ENCODE data around the gene DPP10.

Gene DPP10

DNA sequence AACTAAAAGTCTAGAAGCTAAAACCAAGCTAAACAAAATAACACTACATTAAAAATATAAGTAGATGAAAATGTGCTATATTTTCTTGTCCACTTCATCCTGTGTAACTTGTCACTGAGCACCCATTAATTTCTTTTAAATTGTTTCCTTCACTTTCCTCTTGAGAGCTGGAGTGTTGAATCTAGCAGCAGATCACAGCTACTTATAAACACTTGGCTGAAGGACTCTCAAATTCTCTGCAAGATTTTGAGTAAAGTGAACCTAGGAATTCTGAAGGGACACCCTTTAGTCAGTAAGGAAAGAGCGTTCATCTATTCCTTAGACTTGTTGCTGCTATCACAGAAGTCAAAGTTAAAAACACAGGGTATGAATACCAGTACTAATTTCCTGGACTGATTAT lies 1163.9 kb downstream of the DPP10 start:
- DNase-seq, result no peak

DNA sequence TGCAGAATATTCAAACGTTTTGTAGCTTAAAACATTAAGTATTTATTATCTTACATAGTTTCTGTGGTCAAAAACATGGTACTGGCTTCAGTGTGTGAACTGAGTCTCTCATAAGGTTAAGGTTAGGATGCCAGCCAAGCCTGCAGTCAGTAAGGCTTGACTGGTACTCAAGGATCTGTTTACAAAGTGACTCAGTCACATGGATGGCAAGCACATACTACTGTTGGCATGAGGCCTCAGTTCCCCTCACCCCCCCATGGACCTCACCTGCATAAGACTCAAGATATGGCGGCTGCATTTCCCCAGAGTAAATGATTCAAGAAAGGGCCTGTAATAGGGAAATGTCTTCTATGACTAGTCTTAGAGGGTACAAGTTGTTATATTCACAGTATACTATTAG lies 1167.5 kb downstream of the DPP10 start:
- DNase-seq, result no peak

DNA sequence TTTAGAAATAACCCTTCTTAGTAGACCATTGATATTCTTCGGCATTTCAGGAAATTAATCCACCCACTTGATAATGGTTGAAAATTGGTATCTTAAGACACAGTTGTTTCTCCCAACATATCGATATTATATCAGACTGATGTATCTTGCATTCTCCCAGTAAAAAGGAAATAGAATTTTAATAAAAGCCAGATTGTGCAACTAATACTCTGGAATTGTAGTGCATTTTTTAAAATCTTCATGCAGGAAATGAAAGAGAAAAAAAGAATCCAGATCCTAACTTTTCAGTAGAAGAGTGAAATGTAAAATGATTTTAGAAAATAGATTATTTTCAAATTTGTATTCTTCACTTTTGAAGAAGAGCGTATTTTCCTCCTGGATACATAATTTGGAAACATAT lies 1168.4 kb downstream of the DPP10 start:
- no peak for DNase-seq

DNA sequence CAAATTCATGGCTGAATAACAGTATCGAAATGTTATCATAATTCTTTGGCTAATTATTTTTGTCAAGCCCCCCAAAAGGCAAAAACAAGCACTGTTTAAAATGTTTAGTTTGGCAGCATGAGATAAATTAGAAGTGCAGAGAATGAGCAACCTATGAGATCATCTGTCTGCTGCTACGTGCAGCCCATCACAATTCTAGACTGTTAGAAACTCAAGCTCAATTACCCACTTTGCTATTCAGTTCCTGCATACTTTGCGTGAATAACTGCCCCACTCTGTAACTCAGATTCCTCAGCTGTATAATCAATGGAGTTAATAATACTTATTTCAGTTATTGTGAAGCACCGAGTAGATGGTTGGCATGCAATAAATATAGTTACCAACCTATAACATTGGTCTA lies 1181.9 kb downstream of the DPP10 start:
- DNase-seq, result no peak

DNA sequence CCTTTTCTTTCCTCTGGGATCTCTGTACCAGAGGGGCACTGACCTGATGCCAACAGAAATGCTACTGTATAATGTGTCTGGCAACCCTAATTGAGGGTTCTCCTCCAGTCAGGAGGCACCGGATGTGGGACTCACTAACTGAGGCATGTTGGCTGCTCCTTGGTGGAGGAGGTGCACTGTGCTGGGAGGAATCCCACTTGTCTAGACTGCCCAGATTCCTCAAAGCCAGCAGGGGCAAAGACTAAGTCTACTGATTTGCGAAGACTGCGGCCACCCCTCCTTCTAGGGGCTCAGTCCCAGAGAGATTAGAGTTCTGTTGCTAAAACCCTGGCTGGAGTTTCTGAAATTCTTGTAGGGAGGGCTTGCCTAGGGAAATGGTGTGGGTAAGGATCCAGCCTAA lies 1192.1 kb downstream of the DPP10 start:
- no peak for DNase-seq

DNA sequence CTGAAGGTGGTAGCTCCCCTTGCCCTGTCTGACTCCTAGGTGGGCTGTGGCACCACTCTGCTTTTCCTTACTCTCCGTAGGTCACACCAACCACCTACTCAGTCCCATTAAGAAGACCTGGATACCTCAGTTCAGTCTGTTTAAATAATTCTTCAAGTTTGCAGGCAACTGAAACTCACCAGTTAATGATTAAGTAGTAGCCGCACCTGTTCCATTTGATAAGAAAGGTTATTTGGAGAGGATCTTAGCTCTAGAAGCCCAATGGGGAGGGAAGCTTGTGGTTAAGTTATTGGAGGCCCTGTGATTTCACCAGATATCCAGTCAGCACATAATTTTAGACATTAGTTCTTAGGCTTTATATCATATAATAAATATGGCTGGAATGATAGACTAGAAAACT lies 1193.0 kb downstream of the DPP10 start:
- no peak for DNase-seq

DNA sequence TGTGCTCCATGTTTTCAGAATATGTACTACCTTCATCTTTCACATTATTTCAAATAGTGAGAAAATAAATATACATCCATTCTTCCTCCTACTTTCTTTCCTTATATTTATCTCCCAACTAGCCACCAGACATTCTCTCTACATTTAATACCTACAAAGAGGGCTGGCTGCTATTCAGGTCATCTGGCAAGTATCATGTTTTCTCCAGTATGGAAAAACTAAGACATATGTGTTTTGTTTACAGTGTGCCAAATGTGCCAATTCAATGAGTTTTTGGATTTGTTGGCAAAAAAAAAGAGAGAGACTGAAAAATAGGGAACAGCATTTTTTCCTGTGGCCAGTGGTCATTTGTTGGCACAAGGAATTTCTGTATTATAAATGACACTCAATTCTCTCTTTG lies 1207.3 kb downstream of the DPP10 start:
- no peak for DNase-seq

DNA sequence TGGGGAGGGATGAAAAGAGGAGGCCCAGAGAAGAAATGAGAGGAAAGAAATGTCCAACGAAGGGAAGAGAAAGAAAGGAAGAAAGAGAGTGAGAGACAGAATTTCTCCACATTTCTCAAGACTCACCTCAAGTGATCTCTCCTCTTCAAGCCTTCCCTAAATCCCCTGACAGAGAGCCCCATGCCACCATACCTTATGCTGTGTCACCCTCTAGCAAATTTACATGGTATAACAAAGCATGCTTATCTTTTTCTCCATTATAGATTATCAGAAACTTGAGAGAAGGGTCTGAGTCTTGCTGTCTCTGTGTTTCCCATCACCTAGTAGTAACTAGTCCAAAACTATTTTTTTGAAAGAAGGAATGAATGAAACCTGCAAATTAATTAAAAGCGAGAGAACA lies 1208.4 kb downstream of the DPP10 start:
- DNase-seq, result no peak

DNA sequence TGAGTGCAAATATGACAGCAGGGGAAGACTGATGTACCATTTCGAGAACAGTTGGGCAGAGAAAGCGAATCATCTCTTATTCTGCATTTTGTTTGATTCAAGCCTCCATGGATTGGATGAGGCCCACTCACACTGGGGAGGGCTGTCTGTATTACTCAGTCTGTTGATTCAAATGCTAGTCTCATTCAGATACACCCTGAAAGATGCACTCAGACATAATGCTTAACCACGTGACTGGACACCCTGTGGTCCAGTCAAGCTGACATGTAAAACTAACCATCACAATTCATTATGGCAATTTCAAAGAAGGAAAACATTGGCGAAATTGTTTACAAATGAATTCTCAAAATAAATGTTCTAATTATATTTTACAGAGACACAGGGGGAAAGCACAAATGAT lies 1210.2 kb downstream of the DPP10 start:
- DNase-seq, result no peak

DNA sequence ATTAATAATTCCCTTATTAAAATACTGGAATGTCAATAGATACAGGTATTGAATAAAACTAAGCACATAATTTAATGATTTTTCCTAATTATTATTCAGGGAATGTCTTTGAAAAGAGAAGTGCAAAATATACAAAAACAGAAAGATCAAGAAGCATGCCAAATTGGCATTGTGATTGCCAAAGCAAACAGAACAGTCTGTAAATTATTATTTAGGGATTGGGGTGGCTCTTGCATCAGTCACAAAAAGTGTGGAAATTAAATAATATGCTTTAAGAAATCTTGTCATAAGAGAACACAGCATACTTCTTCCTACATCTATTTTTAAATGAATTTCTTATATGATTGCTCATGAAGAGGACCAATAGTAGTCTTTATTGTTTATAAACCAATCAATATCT lies 1211.9 kb downstream of the DPP10 start:
- DNase-seq, result no peak

DNA sequence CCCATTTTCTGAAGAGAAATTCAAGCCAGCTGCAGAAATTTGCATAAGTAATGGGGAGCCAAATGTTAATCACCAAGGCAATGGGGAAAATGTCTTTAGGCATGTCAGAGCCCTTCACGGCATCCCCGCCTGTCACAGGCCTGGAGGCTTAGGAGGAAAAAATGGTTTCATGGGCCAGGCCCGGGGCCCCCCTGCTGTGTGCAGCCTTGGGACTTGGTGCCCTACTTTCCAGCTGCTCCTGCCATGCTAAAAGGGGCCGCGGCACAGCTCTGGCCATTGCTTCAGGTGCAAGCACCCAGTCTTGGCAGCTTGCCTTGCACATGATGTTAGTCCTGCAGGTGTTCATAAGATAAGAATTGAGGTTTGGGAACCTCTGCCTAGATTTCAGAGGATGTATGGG lies 1235.7 kb downstream of the DPP10 start:
- no peak for DNase-seq

DNA sequence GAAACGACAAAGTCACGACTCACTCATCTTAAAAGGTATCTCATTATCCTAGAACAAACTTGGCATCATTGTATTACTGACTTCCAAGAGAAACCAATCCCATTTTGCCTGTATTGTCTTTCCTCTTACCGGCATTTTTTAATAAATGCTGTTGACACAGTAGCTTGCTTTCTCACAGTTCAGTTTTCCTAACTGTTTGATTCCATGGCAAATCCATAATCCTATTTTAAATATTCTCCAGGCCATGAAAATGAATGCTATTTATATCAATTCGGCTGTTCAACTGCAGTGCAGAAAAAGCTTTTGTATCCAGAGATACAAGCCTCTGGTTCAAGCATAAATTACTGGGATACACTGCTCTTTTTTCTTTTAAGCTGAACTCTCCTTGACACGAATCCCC lies 1241.9 kb downstream of the DPP10 start:
- no peak for DNase-seq

DNA sequence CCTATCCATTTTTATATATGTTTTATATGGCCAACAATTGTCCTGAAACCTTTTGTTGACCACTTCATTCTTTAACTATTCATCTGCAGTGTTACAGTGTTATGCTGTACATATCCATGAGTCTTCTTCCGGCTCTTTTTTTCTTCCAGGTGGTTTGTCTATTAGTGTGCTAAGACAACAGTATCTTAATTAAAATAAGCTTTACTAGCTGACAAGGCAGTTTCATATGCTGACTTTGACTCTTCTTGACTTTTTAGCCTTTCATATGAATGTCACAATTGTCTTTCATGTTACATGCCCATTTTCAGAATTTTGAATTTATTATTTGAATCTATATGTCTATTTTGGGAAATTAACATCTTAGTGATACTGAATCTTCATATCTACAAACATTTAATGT lies 1249.0 kb downstream of the DPP10 start:
- no peak for DNase-seq

DNA sequence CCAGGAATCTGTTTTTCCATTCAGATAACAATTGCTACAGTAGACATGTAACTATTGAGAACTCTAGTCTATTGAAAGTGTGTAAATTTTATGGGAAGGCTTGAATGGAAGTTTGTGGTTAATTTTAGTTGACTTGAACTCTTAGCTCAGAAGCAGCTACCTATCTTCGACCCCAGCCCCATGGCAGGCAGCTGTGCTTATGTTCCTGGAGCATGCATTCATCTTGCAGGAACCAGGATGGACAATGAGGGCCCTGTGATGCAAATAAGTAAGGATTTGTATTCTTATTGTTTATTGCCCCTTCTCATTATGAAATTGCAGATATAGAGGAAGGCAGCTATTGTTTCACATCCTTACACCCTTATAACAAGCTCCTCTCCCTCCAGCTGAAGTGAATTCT lies 1252.2 kb downstream of the DPP10 start:
- DNase-seq, result no peak

DNA sequence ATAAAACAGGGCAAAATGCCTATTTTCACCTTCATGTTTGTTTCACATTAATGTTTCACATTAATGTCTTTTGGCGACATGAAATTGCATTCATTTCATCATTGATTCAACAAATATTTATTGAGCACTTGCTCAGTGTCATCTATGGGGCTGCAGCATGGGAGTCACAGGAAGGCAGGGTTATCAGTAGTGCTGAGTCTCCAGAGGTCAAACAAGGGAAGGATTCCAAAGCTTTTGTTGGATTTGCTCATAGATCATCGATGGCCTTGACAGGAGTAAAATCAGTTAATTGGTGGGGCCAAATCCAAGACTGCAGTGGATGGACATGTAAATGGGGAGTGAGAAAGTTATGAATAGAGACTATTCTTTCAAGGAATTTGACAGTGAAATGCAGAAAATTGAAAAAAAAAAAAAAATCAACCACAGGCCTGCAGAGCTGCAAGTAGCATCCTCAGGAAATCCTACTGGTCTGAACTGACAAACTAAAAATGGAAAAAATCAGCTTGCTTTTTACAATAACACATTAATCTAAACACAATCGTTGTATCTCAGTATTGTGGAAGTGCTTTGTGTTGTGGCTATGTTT lies 1290.8 kb downstream of the DPP10 start:
- no peak for DNase-seq

DNA sequence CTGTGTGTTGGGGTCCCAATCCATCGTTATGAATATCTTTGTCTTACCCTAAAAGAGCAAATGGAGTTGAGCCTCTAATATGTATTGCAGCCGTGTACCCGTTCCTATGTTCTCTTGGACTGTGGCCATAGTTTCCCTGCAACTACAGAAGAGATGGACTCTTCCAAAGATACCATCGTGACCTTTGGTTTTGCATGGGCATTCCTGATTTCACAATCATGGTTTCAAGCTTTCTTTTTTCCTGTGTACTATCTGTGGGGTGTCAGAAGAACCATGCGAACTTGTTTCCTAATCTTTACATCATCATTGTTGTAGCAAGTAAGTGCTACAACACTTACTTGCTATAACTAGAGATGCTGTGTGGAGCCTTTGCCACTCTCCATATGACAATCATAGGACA lies 1295.7 kb downstream of the DPP10 start:
- DNase-seq, result no peak

DNA sequence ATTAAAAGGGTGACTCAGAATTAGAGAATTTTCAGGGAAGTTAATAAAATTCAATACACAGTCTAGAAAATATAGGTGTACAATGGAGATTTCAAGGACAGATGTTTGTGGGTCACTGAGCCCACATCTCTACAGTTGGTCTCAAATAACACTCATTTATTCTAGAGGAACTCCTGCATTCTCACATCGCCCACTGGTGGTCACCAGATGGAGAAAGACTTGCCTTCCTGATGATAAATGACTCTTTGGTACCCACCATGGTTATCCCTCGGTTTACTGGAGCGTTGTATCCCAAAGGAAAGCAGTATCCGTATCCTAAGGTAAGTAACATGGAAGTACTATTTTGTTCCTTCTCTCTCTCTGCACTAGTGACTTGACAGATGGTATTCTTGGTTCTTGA lies 1297.1 kb downstream of the DPP10 start:
- DNase-seq, result no peak

DNA sequence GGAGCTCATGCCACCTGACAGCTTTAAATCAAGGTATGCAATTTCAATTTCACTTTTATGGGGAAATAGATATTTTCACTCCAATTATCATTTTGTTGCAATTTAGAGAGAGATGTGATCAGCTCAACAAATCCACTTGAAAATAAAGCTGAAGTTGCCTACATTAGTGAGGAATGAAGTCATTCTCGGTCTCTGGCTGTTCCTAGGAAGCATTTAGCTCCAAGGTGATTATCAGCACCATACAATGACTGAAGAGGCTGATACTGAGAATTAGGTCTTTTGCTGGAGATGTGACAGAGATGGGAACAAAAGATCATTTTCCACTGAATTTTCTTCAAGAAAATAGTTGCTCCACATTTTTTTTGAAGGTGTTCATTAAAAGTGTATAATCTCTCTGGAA lies 1303.7 kb downstream of the DPP10 start:
- no peak for DNase-seq

DNA sequence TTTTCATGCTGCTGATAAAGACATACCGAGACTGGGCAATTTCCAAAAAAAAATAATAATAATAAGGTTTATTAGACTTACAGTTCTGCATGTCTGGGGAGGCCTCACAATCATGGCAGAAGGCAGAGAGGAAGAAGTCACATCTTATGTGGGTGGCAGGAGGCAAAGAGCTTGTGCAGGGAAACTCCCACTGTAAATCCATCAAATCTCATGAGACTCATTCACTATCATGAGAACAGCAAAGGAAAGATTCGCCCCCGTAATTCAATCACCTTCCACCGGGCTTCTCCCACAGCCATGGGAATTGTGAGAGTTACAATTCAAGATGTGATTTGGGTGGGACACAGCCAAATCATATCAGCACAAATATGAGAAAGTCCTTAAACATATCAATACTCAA lies 1314.8 kb downstream of the DPP10 start:
- DNase-seq, result no peak

DNA sequence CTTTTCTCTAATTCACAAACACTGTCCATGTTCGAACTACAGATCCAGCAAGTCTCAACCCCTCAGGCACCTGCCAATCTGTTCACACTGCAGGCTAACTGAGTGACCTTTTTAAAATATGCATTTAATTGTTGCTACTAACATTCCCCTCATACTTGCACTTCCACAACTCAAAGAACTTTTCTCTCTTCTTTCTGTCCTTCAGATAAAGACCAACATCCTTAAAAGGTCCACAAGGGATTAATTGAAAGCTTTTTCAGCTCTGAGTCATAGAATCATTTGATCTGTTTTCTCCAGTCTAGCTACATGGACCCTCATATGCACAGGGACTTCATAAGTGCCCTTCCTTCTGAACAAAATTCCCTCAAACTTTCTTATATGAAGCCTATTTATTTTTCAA lies 1321.2 kb downstream of the DPP10 start:
- no peak for DNase-seq

DNA sequence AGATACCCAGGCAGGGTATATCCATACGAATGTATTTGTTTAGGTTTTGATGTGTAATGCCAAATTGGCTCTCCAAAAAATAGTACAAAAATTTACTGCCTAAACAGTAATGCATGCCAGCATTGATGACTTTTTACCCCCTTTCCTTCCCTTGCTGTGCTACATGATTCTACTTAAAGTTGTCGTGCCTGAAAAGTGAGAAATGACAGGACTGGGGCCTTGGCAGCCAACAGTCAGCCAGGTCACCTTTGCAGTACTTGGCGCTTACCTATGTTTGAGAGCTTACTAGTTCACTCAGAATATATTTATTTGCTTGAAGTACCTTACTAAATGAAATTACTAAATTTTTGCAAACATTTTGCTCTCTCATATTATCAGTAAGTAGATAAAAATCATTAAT lies 1329.1 kb downstream of the DPP10 start:
- DNase-seq, result no peak

DNA sequence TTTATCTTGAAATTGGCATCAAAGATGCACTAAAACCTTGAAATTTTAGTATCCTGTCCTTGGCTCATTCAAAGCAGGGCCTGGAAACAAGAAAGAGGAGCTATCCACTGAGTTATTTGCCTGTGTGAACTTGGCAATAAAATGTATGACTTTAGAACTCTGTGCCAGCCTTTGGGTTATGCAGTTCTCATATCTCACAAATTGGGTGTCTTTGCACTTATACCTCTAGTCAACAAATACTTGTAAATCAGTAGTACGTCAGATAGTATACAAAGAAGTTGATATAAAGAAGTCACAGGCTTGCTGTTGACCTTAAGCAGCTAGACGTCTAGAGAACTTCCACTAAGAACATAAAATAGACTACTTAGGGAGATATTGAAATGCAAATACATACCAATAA lies 1331.9 kb downstream of the DPP10 start:
- no peak for DNase-seq

DNA sequence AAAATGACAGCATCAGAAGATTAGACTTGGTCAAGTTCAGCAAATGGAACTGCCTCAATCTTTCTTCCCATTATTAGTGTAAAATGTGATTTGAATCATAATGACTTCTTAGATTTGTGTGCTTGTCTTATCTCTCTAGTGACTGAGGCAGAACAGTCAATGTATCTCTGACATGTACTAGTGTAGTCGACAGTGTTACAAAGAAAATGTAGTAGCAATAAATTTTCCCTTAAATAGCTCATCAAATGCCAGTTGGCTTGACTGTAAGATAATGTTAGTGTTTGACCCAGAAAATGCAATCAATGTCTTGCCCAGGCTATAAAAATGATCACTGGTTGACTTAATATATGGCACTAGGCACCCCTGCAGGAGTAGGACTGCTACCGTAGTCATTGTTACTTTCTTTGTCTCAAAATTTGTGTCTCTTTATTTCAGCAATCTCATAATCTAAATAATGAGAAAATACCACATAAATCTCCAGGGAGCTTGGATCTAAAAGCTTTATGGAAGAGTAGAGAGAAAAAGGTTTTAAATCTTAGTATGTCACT lies 1336.7 kb downstream of the DPP10 start:
- no peak for DNase-seq

DNA sequence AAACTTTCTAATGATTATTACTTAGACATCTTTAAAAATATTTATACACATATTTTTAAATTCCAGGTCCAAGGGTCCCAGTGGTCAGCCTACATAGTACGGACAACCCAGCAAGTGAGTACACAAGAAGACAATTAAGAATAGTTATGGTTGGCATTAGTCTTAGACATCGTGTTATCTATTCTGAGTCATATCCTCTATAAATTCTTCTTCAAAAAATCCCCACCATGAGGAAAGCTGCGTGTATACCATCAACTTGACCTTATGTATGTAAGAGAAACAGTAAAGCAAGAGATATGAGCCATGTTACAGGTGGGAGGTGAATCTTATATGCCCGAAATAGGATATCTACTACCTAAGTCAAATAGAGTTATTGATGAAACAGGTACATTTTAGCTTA lies 1339.8 kb downstream of the DPP10 start:
- DNase-seq, result no peak

DNA sequence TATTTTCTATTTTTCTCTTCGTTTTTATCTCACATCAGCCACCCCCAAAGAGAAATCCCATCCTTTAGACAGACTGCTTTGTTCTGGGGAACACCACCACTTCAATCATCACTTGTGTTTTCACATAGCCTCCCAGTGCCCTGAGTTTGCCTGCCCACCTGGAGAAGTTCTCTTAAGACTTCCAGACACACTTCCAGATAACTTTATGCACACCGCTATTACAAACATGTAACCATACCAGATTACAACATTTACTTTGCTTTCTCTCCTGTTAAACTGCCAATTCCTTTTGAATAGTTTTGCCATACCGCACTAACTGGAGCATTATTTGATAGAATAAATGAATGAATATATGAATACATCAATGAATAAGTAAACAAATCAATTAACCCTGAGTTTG lies 1353.6 kb downstream of the DPP10 start:
- DNase-seq, result no peak

DNA sequence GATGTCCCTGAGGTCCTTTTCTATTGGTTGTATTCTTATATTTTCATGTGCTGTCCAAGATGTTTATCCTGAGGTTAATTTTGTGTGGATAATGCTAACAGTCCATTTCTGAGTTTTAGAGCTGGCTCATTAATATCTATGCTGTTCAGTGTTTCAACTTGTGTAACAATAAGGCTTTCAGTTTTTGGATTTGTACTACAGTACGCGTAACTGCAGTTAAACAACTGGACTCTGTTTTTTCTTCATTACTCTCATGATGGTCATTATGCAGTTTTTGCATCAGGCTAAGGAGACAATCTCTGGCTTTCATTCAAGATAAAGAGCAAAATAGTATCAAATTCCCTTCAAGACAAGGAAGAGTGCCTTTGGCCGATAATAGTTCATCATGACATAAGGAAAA lies 1364.8 kb downstream of the DPP10 start:
- no peak for DNase-seq

Data from CD4-positive, alpha-beta T cell treated with Interferon gamma for 1 hour (primary cell).